Peyer's patch (tissue), 4 donors: ENCODE data around the gene ZNF526. TPM values are rescaled to one million over a fixed set of nuclear protein-coding genes. Genes with fewer than 3 reads are reported as not detected.
A peak's percentile ranks its signal among the peaks of the same experiment; 100 is the strongest.

ENCODE experiments used
- DNase-seq, 3 donors: peaks; one replicate each; pipeline ENCODE4 v3.0.0-alpha.2; 2017 to 2019
- H3K27ac ChIP-seq, 4 donors: fragments of 200-600 bp; sonication (generic); one replicate each; pipeline ENCODE4 v1.5.1; 2016 to 2019
- H3K27me3 ChIP-seq, 2 donors: fragments of 200-600 bp; sonication (generic); one replicate each; pipeline ENCODE4 v1.5.1; 2019
- H3K36me3 ChIP-seq, 3 donors: fragments of 200-600 bp; sonication (generic); one replicate each; pipeline ENCODE4 v1.5.1; 2016 to 2019
- H3K4me1 ChIP-seq, 4 donors: fragments of 200-600 bp; sonication (generic); one replicate each; pipeline ENCODE4 v1.5.1; 2016 to 2019
- H3K4me3 ChIP-seq, 4 donors: fragments of 200-600 bp; sonication (generic); 1 replicate in 3 of 4; 2 replicates in 1 of 4; pipeline ENCODE4 v1.5.1; 2016 to 2019; ENCODE audit warnings: mild to moderate bottlenecking in 1 of 4
- H3K9me3 ChIP-seq, 4 donors: fragments of 200-600 bp; sonication (generic); one replicate each; pipeline ENCODE4 v1.5.1; 2016 to 2019; ENCODE audit warnings: mild to moderate bottlenecking in 1 of 4
- CTCF ChIP-seq, 6 experiments: fragments of 450-650 bp in 4 of 6; fragments of 200-600 bp in 2 of 6; sonication (generic) in 1 of 6; IDR thresholded peaks; one replicate each; pipeline ENCODE4 v1.5.1; 2017 to 2019; ENCODE audit warnings: antibody characterized with exemption in 6 of 6, mild to moderate bottlenecking in 3 of 6, moderate library complexity in 1 of 6
- POLR2A ChIP-seq, 2 donors: fragments of 450-650 bp; IDR thresholded peaks; one replicate each; pipeline ENCODE4 v1.5.1; 2017; ENCODE audit warnings: antibody characterized with exemption in 2 of 2, mild to moderate bottlenecking in 2 of 2, moderate library complexity in 2 of 2
- total RNA-seq, 4 donors: library from RNA; depleted of rRNA; stranded (reverse); fragments of >200 nt; gene quantifications; one replicate each; pipeline ENCODE4 v1.1.0, GENCODE V29; 2016

The ZNF526 gene
- total RNA-seq, 4 donors from 2014 or later = 9.1 to 14.0 (median 12.3) TPM

GRCh38 chr19:42229301-42229854, 9.3 kb downstream of the ZNF526 start:
- TF ChIP-seq CTCF (IDR thresholded peaks at IDR 0.05) (no peak), POLR2A (IDR thresholded peaks at IDR 0.05) (no peak)
- no peak overlapping the region for H3K27ac ChIP-seq
- peaks cover 0 to 12% (median 0%) of the 10 kb centered on the region in 4 donors for H3K4me1 ChIP-seq
- H3K36me3 ChIP-seq = peaks cover 0 to 95% (median 0%) of the 10 kb centered on the region in 3 donors
- no peaks in the 10 kb centered on the region for H3K27me3 ChIP-seq
- no peaks in the 10 kb centered on the region for H3K9me3 ChIP-seq
- H3K4me3 ChIP-seq = no peak overlapping the region
- DNase-seq = no peak

- peaks cover 0 to 95% (median 0%) of the 10 kb centered on the region in 3 donors for H3K36me3 ChIP-seq
- no peaks in the 10 kb centered on the region for H3K9me3 ChIP-seq
- no peak overlapping the region for H3K27ac ChIP-seq
- no peak overlapping the region for H3K4me3 ChIP-seq
- no peaks in the 10 kb centered on the region for H3K27me3 ChIP-seq
- no peak for DNase-seq
- peaks cover 0 to 17% (median 0%) of the 10 kb centered on the region in 4 donors for H3K4me1 ChIP-seq
- TF ChIP-seq POLR2A (IDR thresholded peaks at IDR 0.05) (no peak), CTCF (IDR thresholded peaks at IDR 0.05) (no peak)
Measured at GRCh38 chr19:42229855-42230351, 9.8 kb downstream of the ZNF526 start.

DNA sequence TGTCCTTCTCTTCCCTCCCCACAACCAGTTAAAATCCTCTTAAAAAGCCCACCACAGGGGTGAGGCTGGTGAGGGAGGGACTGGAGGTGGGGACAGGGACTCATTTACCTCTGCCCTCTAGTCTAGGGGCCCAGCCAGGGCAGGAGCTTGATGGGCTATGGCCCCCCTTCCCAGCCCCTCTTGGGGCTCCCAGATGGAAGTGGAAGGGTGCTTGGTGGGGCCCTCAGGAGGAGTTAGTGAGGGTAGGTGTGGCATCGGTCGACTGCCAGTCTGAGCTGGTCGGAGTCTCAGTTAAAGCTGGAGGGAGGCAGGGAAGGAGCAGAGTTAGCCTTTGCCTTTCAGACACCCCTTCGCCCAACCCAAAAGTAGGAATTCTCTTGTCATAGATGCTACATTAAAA, 10.5 kb downstream of the ZNF526 start:
- Histone ChIP-seq H3K4me3 (no peak overlapping the region), H3K27ac (no peak overlapping the region), H3K4me1 (peaks cover 0 to 18% (median 0%) of the 10 kb centered on the region in 4 donors), H3K9me3 (no peaks in the 10 kb centered on the region), H3K36me3 (peaks cover 0 to 95% (median 0%) of the 10 kb centered on the region in 3 donors), H3K27me3 (no peaks in the 10 kb centered on the region)
- no peak for DNase-seq
- no peak for TF ChIP-seq POLR2A (IDR thresholded peaks at IDR 0.05)
- TF ChIP-seq CTCF (IDR thresholded peaks at IDR 0.05) = no peak

DNA sequence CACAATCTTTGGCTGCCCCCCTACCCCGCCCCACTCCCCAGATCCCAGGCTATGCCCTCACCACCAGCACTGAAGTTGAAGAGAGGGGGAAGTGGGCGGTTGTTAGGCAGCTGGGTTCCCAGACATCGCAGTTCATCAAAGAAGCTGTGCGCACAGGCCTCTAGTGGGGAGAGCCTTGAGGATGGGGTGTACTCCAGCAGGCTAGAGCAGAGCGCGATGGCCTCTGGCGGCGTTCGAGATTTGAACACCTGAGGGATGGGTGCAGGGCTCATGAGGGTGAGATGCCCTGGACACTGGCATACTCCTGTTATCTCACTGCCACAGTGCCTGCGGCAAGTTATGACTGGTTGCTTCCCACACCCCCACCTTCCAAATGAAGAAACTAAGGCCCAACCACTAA, 12.3 kb downstream of the ZNF526 start:
- DNase-seq = no peak
- TF ChIP-seq CTCF (IDR thresholded peaks at IDR 0.05) (no peak), POLR2A (IDR thresholded peaks at IDR 0.05) (no peak)
- Histone ChIP-seq H3K4me3 (no peak overlapping the region), H3K27me3 (no peaks in the 10 kb centered on the region), H3K27ac (peak overlapping the region in 2 of 4 donors; percentile 61 to 94), H3K9me3 (no peaks in the 10 kb centered on the region), H3K4me1 (peaks cover 0 to 18% (median 0%) of the 10 kb centered on the region in 4 donors), H3K36me3 (peaks cover 0 to 94% (median 0%) of the 10 kb centered on the region in 3 donors)

DNA sequence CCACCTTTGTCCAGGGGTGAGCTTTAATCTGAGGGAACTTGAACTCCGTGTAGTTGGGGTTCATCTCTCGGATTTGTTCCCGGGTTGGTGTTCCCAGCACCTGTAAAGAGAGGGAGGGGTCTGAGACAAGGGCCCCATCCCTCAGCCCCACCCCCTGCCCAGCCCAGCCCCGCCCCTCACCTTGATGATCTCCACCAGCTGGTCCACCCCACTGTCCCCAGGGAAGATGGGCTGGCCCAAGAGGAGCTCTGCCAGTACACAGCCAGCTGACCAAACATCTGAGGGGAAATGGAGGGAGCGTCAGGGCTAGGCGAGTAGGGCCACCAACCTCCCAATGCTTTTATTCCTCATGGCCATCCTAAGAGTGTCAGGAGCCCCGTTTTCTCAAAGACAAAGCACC, 13.0 kb downstream of the ZNF526 start:
- Histone ChIP-seq H3K36me3 (peaks cover 0 to 96% (median 0%) of the 10 kb centered on the region in 3 donors), H3K4me1 (peaks cover 0 to 18% (median 0%) of the 10 kb centered on the region in 4 donors), H3K9me3 (no peaks in the 10 kb centered on the region), H3K27ac (peak overlapping the region in 3 of 4 donors; percentile 61 to 94 (median 83)), H3K27me3 (no peaks in the 10 kb centered on the region), H3K4me3 (no peak overlapping the region)
- TF ChIP-seq POLR2A (IDR thresholded peaks at IDR 0.05) = no peak
- TF ChIP-seq CTCF (IDR thresholded peaks at IDR 0.05) = no peak
- no peak for DNase-seq
